NCI-H1105 (cell line): ENCODE data around the gene TPRN.
"Not testable (repeated sequence)": the region's sequence is repeated elsewhere in the genome, so short reads cannot be mapped to it uniquely, and the experiment has no call there.

Experiments
- DNase-seq: peaks from one replicate; lab custom pipeline; 2025; lab: John Stamatoyannopoulos, UW

Gene TPRN

GRCh38 chr9:137200311-137201204 lies at the start of gene TPRN:
TPRN (minus strand) TSS chr9:137200741; CDS start chr9:137200711, 30 bp downstream.
- DNase-seq, result peak; percentile 98

GRCh38 chr9:137247916-137248175 lies 47.3 kb upstream of the TPRN start:
- DNase-seq, result no peak

GRCh38 chr9:137247135-137247915 lies 46.8 kb upstream of the TPRN start:
- no peak for DNase-seq

GRCh38 chr9:137245450-137246421 lies 45.2 kb upstream of the TPRN start:
- no peak for DNase-seq

GRCh38 chr9:137244486-137245449 lies 44.2 kb upstream of the TPRN start:
- DNase-seq, result no peak

GRCh38 chr9:137243626-137244485 lies 43.3 kb upstream of the TPRN start:
- DNase-seq, result no peak

- not testable (repeated sequence) for DNase-seq
Measured at GRCh38 chr9:137243266-137243625, 42.7 kb upstream of the TPRN start.

GRCh38 chr9:137242269-137243203 lies 42.0 kb upstream of the TPRN start:
- DNase-seq, result no peak

GRCh38 chr9:137241490-137242268 lies 41.1 kb upstream of the TPRN start:
- no peak for DNase-seq

- DNase-seq, result peak; percentile 98
Measured at GRCh38 chr9:137240841-137241489, 40.4 kb upstream of the TPRN start, which contains the start of gene TUBB4B. TUBB4B (plus strand) TSS chr9:137241287; CDS start chr9:137241361, 74 bp downstream.

GRCh38 chr9:137240318-137240840 lies 39.8 kb upstream of the TPRN start:
- DNase-seq, result no peak

GRCh38 chr9:137239541-137240200 lies 39.1 kb upstream of the TPRN start:
- DNase-seq, result not testable (repeated sequence)

GRCh38 chr9:137237759-137238726 lies 37.5 kb upstream of the TPRN start:
- no peak for DNase-seq

- DNase-seq, result no peak
Measured at GRCh38 chr9:137236936-137237421, 36.4 kb upstream of the TPRN start.
